GM10847 (cell line): ENCODE data around the gene RHBG.
A peak's percentile ranks its signal among the peaks of the same experiment; 100 is the strongest.

ENCODE experiments used
- POLR2A ChIP-seq: IDR thresholded peaks from 2 replicates; pipeline ENCODE4 v1.6.1; 2011; ENCODE audit not compliant: insufficient read length; ENCODE audit errors: extremely low read depth

The RHBG gene, protein sequence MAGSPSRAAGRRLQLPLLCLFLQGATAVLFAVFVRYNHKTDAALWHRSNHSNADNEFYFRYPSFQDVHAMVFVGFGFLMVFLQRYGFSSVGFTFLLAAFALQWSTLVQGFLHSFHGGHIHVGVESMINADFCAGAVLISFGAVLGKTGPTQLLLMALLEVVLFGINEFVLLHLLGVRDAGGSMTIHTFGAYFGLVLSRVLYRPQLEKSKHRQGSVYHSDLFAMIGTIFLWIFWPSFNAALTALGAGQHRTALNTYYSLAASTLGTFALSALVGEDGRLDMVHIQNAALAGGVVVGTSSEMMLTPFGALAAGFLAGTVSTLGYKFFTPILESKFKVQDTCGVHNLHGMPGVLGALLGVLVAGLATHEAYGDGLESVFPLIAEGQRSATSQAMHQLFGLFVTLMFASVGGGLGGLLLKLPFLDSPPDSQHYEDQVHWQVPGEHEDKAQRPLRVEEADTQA

DNA sequence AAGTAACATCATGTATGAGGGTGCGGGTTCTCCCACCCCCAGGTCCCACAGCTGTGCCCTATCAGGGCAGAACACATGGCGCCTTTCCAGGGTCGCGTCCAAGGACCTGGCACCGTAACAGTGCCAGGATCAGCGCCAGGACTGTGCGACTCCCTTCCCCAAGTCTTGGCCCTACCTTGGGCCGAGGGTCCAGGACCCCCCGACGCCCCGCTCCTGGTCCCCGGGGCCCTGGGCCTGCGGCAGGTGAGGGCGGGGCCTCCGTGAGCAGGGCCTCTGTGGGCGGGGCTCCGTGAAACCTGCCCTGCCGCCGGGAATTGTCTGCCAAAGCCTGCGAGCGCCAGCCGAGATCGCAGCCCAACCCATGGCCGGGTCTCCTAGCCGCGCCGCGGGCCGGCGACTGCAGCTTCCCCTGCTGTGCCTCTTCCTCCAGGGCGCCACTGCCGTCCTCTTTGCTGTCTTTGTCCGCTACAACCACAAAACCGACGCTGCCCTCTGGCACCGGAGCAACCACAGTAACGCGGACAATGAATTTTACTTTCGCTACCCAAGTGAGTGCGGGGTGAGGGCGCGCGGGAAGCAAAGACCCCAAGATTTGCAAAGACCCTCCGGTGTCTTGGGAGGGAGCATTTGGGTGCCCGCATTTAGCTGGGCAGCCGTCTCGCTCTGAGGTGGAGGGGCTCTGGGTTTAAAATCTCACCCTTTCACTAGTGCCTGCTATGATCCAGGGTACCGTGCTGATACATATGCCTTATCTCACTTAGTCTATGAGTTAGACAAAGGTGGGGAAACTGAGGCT is at the start of gene RHBG:
RHBG (plus strand) TSS at position 323 of the 796 bp plus-strand sequence; CDS start at position 362, 39 bp downstream.
- no peak for TF ChIP-seq POLR2A

DNA sequence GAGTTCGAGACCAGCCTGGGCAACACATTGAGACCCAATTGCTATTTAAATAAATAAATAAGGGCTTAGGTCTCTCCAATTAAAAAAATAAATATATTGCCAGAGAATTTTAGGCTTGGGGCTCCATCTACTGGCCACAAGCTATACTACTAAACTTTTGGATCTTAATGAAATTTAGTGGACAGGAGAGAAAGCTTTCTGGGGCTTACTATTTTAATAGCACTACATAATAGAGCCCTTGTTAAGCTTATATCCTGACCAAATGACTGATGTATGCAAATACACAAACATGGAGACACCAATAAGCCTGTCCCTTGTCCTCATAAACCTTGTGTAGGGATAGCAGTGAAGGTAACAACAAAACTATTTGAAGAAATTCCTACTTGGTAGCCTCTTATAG is 49.3 kb upstream of the RHBG start:
- no peak for TF ChIP-seq POLR2A

GRCh38 chr1:156320560-156320959 is 48.5 kb upstream of the RHBG start:
- no peak for TF ChIP-seq POLR2A

GRCh38 chr1:156336242-156336641 is 32.8 kb upstream of the RHBG start:
- no peak for TF ChIP-seq POLR2A

DNA sequence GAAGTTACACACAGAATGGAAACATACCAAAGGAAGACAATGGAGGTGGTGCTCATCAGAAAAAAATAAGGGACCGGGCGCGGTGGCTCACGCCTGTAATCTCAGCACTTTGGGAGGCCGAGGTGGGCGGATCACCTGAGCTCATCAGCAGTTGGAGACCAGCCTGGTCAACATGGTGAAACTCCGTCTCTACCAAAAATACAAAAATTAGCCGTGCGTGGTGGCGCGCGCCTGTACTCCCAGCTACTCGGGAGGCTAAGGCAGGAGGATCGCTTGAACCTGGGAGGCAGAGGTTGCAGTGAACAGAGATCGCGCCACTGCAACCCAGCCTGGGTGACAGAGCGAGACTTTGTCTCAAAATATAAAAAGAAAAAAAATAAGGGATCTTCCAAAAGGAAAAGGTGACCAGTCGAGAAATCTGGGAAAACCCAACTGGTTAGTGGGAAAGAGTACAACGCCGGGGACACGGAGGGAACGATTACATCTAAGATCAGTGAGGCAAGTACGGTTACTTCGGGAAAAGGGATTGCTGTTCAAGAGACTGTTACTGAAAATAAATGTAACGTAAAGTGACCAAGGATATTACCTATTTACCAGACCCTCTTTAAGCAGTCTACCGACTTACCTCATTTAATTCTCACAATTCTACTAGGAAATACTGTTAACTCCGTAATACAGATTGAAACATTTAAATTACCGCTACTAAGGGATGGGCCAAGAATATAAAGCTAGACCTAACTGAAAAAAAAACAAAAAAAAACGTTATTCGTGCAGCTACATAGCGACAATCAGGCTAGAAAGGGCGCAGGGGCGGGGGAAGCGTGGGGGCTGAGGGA is 31.7 kb upstream of the RHBG start:
- TF ChIP-seq POLR2A: no peak

- no peak for TF ChIP-seq POLR2A
These were observed 31.2 kb upstream of the RHBG start for GRCh38 chr1:156337888-156338179.

DNA sequence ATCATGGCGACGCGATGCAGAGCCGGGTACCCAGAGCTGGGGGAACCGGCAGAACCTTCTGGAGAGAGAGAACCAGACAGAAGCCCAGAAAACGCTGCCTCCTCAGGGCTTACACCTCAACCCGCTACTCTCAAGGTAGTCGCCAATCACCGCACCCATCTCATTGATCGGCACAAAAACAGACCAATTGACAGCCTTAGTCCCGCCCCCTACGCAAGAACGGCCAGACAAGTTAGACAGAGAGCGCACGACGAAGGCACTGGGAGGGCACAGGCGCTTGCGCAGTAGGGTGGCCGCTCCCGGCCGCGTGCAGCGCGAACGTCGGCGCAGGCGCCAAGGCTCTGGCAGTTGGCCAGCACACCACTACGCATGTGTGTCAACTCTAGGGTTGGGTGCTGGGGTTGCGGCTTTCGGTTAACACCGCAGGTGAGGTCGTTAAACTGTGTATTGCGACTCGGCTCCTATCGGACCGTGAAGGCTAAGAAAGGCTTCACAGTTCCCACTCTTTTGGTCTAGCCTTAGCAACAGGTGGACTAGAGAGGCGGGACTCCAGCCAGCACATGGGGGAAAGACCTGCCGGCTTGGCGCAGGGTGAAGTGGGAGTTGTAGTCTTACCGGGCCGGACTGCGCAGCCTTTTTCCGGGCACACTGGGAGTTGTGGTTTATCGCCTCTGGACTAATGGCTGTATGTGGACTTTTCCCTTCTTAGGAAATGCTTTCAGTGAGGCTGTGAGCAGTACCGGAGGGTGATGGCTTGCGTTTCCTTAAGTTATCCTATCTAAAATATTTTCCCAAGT is 30.6 kb upstream of the RHBG start, which contains the start of the genes CCT3 and TSACC:
CCT3 (minus strand) TSS at position 113 of the 797 bp plus-strand sequence; CDS start at position 5, 108 bp downstream.
TSACC (plus strand) TSS at position 347 of the 797 bp plus-strand sequence. CDS start 1,232 bp downstream, outside the sequence.
- peak; percentile 76 for TF ChIP-seq POLR2A

DNA sequence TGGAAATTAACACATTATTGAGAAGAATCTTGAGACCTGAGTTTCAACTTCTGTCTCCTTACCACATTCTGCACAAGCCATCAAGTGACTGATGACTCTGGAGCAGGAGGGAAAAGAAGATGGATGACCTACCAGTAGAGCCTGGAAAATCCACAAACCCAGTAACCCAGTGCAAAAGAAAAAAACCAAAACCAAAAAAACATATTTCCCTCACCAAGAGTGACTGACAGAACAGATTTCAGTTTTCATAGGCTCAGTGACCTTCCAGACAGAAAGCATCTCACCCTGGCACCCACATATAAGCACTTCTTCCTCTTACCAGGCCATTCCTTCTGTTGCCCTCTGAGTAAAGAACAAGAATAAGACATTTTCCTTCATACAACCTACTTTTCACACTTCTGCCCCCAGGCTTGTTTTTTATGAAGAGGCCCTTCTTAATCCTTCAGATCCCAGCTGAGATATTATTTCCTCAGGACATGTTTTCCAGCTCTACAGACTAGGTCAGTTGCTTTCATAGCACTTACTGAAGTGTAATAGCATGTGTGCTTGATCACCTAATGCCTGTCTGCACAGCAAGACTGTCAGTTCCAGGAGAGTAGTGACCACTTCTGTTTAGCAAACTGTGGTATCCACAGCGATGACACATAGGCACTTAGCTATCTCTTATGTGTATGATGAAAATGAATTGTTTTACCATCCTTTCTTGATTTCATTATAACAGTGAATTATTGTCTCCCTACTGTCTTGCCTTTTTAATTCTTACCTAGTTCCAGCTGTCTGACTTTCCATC is 26.6 kb upstream of the RHBG start:
- TF ChIP-seq POLR2A: no peak

DNA sequence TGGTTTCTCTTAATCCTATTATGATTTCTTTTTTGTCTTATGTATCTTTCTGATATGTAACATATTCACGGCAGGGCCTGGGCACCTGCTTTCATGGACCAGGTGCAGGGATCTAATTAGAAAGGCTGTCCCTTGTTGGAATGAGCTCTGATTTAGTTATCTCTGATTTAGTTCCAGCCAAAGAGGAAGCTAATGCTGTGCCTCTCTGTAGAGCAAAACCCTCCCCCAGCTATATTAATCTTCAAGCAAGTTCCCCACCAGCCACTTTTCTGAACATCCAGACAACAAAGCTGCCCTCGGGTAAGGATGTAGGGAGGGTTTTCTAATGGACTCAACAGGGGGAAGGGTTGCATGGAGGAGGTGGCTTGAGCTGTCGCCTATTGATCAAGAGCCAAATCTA is 24.6 kb upstream of the RHBG start:
- TF ChIP-seq POLR2A: no peak

DNA sequence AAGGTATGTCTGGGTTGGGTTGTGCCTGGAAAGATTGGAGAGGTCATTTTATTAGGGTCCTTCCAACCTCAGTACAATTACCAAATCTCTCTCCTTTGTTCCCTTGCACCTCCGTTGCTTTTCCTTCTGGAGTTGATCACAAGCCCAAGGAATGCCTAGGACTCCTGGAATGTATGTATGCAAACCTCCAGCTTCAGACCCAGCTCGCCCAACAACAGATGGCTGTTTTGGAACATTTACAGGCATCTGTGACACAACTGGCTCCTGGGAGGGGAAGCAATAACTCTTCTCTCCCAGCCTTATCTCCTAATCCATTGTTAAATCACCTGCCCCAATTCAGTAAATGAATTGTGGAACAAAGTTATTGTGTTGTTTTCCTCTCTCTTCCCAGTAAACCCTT is 22.4 kb upstream of the RHBG start:
- TF ChIP-seq POLR2A: no peak

GRCh38 chr1:156347331-156347730 is 21.7 kb upstream of the RHBG start:
- TF ChIP-seq POLR2A: no peak

- TF ChIP-seq POLR2A: no peak
These were observed 12.6 kb upstream of the RHBG start for GRCh38 chr1:156356262-156356874.

GRCh38 chr1:156356875-156357534 is 12.0 kb upstream of the RHBG start:
- no peak for TF ChIP-seq POLR2A
